Astrocyte (in vitro differentiated cells and primary cell): ENCODE results near the gene PRKD1.

Experiments used
- EZH2 ChIP-seq: IDR thresholded peaks from 2 replicates; pipeline ENCODE4 v1.6.1; 2012; ENCODE audit warnings: mild to moderate bottlenecking, low read length, inconsistent platforms; ENCODE audit not compliant: insufficient read depth
- TF ChIP-seq, protein P1 (sequence below): IDR thresholded peaks from 2 replicates; pipeline ENCODE4 v1.5.1; 2011; ENCODE audit warnings: low read depth, mild to moderate bottlenecking, inconsistent platforms, low read length, moderate library complexity; ENCODE audit not compliant: insufficient read depth

DNA sequence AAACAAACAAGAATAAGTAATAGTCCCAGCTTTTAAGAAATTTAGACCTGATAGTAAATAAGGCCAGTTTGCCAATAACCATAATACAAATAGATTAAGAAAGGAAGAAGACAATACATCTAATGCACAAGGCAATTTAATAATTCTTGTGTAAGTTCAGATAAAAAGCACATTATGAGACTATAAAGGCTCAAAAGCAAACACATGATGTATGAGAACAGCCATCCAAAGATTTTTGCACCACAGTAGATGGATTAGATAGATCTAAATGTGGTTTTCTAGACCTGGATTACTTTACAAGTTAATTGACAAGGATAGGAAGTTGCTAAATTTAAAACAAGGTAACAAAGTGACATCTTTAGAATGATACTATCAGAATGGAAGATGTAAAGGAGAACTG is 125.4 kb downstream of the PRKD1 start:
- TF ChIP-seq, protein P1, sequence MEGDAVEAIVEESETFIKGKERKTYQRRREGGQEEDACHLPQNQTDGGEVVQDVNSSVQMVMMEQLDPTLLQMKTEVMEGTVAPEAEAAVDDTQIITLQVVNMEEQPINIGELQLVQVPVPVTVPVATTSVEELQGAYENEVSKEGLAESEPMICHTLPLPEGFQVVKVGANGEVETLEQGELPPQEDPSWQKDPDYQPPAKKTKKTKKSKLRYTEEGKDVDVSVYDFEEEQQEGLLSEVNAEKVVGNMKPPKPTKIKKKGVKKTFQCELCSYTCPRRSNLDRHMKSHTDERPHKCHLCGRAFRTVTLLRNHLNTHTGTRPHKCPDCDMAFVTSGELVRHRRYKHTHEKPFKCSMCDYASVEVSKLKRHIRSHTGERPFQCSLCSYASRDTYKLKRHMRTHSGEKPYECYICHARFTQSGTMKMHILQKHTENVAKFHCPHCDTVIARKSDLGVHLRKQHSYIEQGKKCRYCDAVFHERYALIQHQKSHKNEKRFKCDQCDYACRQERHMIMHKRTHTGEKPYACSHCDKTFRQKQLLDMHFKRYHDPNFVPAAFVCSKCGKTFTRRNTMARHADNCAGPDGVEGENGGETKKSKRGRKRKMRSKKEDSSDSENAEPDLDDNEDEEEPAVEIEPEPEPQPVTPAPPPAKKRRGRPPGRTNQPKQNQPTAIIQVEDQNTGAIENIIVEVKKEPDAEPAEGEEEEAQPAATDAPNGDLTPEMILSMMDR = no peak
- TF ChIP-seq EZH2 = no peak
